H1 (cell line): ENCODE data around the gene KRTAP9-2. TPM values are rescaled to one million over a fixed set of nuclear protein-coding genes. Genes with fewer than 3 reads are reported as not detected.

Experiments used
- CTCF ChIA-PET: fragments of 300-600 bp; sonication (Branson Sonifier 250); formaldehyde crosslinking; loops from one replicate; lab custom pipeline; 2021; ENCODE audit not compliant: partially characterized antibody; lab: Charles Lee
- POLR2A ChIA-PET: fragments of 300-600 bp; sonication (Branson Sonifier 250); formaldehyde crosslinking; loops from one replicate; lab custom pipeline; 2021; ENCODE audit warnings: inconsistent platforms; ENCODE audit not compliant: partially characterized antibody; lab: Charles Lee
- DNase-seq, 2 experiments: peaks; one replicate each; pipeline versions ENCODE4 v3.0.0 to v3.0.0-alpha.2; 2010 to 2022; ENCODE audit warnings: low spot score in 2 of 2, low read depth in 1 of 2, mixed read lengths in 1 of 2
- FAIRE-seq: peaks from 2 replicates; lab custom pipeline; 2011; peaks lifted over from hg19 to GRCh38; lab: Jason Lieb, UNC
- H2AFZ ChIP-seq: 2 replicates; pipeline ENCODE4 v1.8.1; 2012; ENCODE audit warnings: low read length, inconsistent platforms
- H2AK5ac ChIP-seq: 2 replicates; pipeline ENCODE4 v1.6.1; 2013; ENCODE audit warnings: low read depth, low read length
- H2BK120ac ChIP-seq: replicated peaks from 2 replicates; pipeline ENCODE3; 2013; ENCODE audit warnings: low read depth, low read length, inconsistent platforms
- H2BK12ac ChIP-seq: 2 replicates; pipeline ENCODE4 v1.6.1; 2013; ENCODE audit warnings: low read depth, low read length
- H2BK15ac ChIP-seq: 2 replicates; pipeline ENCODE4 v1.6.1; 2013; ENCODE audit warnings: low read length
- H2BK20ac ChIP-seq: 2 replicates; pipeline ENCODE4 v1.6.1; 2013; ENCODE audit warnings: low read length
- H2BK5ac ChIP-seq: 2 replicates; pipeline ENCODE4 v1.6.1; 2013; ENCODE audit warnings: low read depth, low read length
- H3K14ac ChIP-seq: 2 replicates; pipeline ENCODE4 v1.6.1; 2013; ENCODE audit warnings: inconsistent platforms; ENCODE audit not compliant: insufficient read length
- H3K18ac ChIP-seq: 2 replicates; pipeline ENCODE4 v1.6.1; 2013; ENCODE audit warnings: low read length; ENCODE audit errors: extremely low read depth
- H3K23ac ChIP-seq: 2 replicates; pipeline ENCODE4 v1.6.1; 2013; ENCODE audit warnings: inconsistent platforms; ENCODE audit not compliant: insufficient read length
- H3K23me2 ChIP-seq: 2 replicates; pipeline ENCODE4 v1.6.1; 2013; ENCODE audit warnings: low read depth, low read length
- H3K27ac ChIP-seq: 2 replicates; pipeline ENCODE4 v1.6.1; 2011; ENCODE audit warnings: low read depth, low read length, inconsistent platforms
- H3K27me3 ChIP-seq, 4 experiments: replicated peaks in 1 of 4; 1 replicate in 1 of 4; 2 replicates in 3 of 4; pipeline versions ENCODE4 v1.6.1 to v1.8.1; 2011 to 2013; ENCODE audit warnings: low read length in 3 of 4, mild to moderate bottlenecking in 3 of 4, inconsistent platforms in 2 of 4, mixed read lengths in 2 of 4, moderate library complexity in 1 of 4; ENCODE audit not compliant: control insufficient read depth in 3 of 4, insufficient read depth in 3 of 4; ENCODE audit errors: extremely low read depth in 1 of 4
- H3K36me3 ChIP-seq, 4 experiments: 2 replicates each; pipeline versions ENCODE4 v1.6.1 to v1.8.1; 2011 to 2013; ENCODE audit warnings: mild to moderate bottlenecking in 4 of 4, low read length in 3 of 4, moderate library complexity in 2 of 4, control low read depth in 1 of 4, inconsistent platforms in 1 of 4; ENCODE audit not compliant: insufficient read depth in 4 of 4, control insufficient read depth in 2 of 4
- H3K4ac ChIP-seq: replicated peaks from 2 replicates; pipeline ENCODE3; 2013; ENCODE audit warnings: low read length, low read depth, mixed read lengths, inconsistent platforms; ENCODE audit not compliant: insufficient read length
- H3K4me1 ChIP-seq, 4 experiments: replicated peaks in 1 of 4; 1 replicate in 1 of 4; 2 replicates in 3 of 4; pipeline versions ENCODE4 v1.6.1 to v1.8.1; 2011 to 2013; ENCODE audit warnings: low read length in 3 of 4, inconsistent platforms in 2 of 4, mixed read lengths in 1 of 4; ENCODE audit not compliant: insufficient read depth in 4 of 4, control insufficient read depth in 3 of 4
- H3K4me2 ChIP-seq, 2 experiments: 2 replicates each; pipeline versions ENCODE4 v1.6.1 to v1.8.1; 2011 to 2013; ENCODE audit warnings: low read depth in 2 of 2, low read length in 2 of 2, control low read depth in 1 of 2, inconsistent platforms in 1 of 2, mild to moderate bottlenecking in 1 of 2; ENCODE audit not compliant: insufficient read depth in 1 of 2
- H3K4me3 ChIP-seq, 4 experiments: fragments of 200-600, 300-600 bp in 1 of 4; sonication (generic), shearing (Covaris generic), sonication (Bioruptor Twin) in 1 of 4; 2 replicates each; pipeline versions ENCODE4 v1.5.1 to v1.8.1; 2011 to 2016; ENCODE audit warnings: low read length in 4 of 4, low read depth in 3 of 4, control low read depth in 2 of 4, inconsistent platforms in 2 of 4, mild to moderate bottlenecking in 2 of 4, mixed read lengths in 1 of 4, moderate library complexity in 1 of 4; ENCODE audit not compliant: insufficient read depth in 2 of 4; ENCODE audit errors: extremely low read depth in 1 of 4
- H3K56ac ChIP-seq: replicated peaks from 2 replicates; pipeline ENCODE3; 2013; ENCODE audit warnings: low read depth, mild to moderate bottlenecking, mixed read lengths, low read length, inconsistent platforms; ENCODE audit not compliant: insufficient read length
- H3K79me1 ChIP-seq: 2 replicates; pipeline ENCODE4 v1.6.1; 2013; ENCODE audit warnings: low read depth, low read length, control low read depth
- H3K79me2 ChIP-seq, 2 experiments: 2 replicates each; pipeline versions ENCODE4 v1.6.1 to v1.8.1; 2012 to 2013; ENCODE audit warnings: low read length in 2 of 2, mild to moderate bottlenecking in 2 of 2, inconsistent platforms in 1 of 2; ENCODE audit not compliant: insufficient read depth in 2 of 2, control insufficient read depth in 1 of 2
- H3K9ac ChIP-seq, 4 experiments: replicated peaks in 1 of 4; 1 replicate in 1 of 4; 2 replicates in 3 of 4; pipeline versions ENCODE4 v1.6.1 to v1.8.1; 2011 to 2013; ENCODE audit warnings: low read depth in 3 of 4, low read length in 3 of 4, control low read depth in 2 of 4, mild to moderate bottlenecking in 2 of 4, moderate library complexity in 2 of 4, inconsistent platforms in 1 of 4; ENCODE audit errors: extremely low read depth in 1 of 4
- H3K9me3 ChIP-seq, 2 experiments: 2 replicates each; pipeline versions ENCODE4 v1.6.1 to v1.8.1; 2012 to 2013; ENCODE audit warnings: mild to moderate bottlenecking in 2 of 2, moderate library complexity in 2 of 2, control low read depth in 1 of 2, inconsistent platforms in 1 of 2, low read depth in 1 of 2, low read length in 1 of 2, mixed read lengths in 1 of 2; ENCODE audit not compliant: insufficient read depth in 2 of 2
- H4K20me1 ChIP-seq, 2 experiments: replicated peaks in 1 of 2; 2 replicates each; pipeline versions ENCODE3 to v1.8.1; 2011 to 2013; ENCODE audit warnings: inconsistent platforms in 2 of 2, low read length in 2 of 2, mild to moderate bottlenecking in 1 of 2; ENCODE audit not compliant: insufficient read depth in 2 of 2, control insufficient read depth in 1 of 2
- H4K5ac ChIP-seq: 2 replicates; pipeline ENCODE4 v1.6.1; 2013; ENCODE audit warnings: low read length, low read depth, mixed read lengths, inconsistent platforms; ENCODE audit not compliant: insufficient read length
- H4K8ac ChIP-seq: 2 replicates; pipeline ENCODE4 v1.8.0; 2013; ENCODE audit warnings: mild to moderate bottlenecking, moderate library complexity, low read length, inconsistent platforms; ENCODE audit not compliant: insufficient read depth; ENCODE audit errors: extremely low read depth
- H4K91ac ChIP-seq: replicated peaks from 2 replicates; pipeline ENCODE3; 2013; ENCODE audit warnings: low read length, mixed read lengths, inconsistent platforms; ENCODE audit not compliant: insufficient read length
- EP300 ChIP-seq, 2 experiments: IDR thresholded peaks; 1 replicate in 1 of 2; 2 replicates in 1 of 2; pipeline ENCODE4 v1.6.1; 2011 to 2012; ENCODE audit warnings: low read depth in 2 of 2, low read length in 2 of 2, mild to moderate bottlenecking in 2 of 2, borderline replicate concordance in 1 of 2, inconsistent platforms in 1 of 2, moderate library complexity in 1 of 2
- RXRA ChIP-seq: IDR thresholded peaks from 2 replicates; pipeline ENCODE4 v1.6.1; 2011; ENCODE audit warnings: low read depth, mild to moderate bottlenecking, low read length, moderate library complexity; ENCODE audit not compliant: insufficient read depth
- USF2 ChIP-seq: IDR thresholded peaks from 2 replicates; pipeline ENCODE4 v1.6.1; 2011; ENCODE audit warnings: low read length, improper control_type of control experiment
- WGBS, 2 experiments: shearing (Covaris generic) in 1 of 2; methylation state at CpG; one replicate each; pipeline versions ENCODE4 v1.1.6 to v1.1.7; 2013 to 2015; ENCODE audit warnings: low lambda C conversion rate in 2 of 2, mixed read lengths in 2 of 2, inconsistent platforms in 1 of 2, low coverage in 1 of 2, missing lambda C conversion rate in 1 of 2; ENCODE audit not compliant: insufficient replicate concordance in 2 of 2, insufficient coverage in 1 of 2, insufficient read length in 1 of 2; ENCODE audit errors: extremely low coverage in 1 of 2, missing lambda C conversion rate in 1 of 2; 5-methylcytosine and 5-hydroxymethylcytosine counted together
- polyA plus RNA-seq, 7 experiments: library from polyadenylated mRNA; depleted of rRNA in 3 of 7; stranded (reverse) in 5 of 7; unstranded in 2 of 7; fragments of >200 nt in 5 of 7; fragments of 200-250 nt in 2 of 7; gene quantifications; 1 replicate in 5 of 7; 2 replicates in 1 of 7; 4 replicates in 1 of 7; pipeline versions ENCODE4 v1.2.1 to v1.2.3, GENCODE V29; 2011 to 2013; ENCODE audit warnings: missing spikeins in 2 of 7, mixed read lengths in 2 of 7
- total RNA-seq: library from RNA; stranded (reverse); fragmentation: NEBNext Ultra II Directional; extraction: Animal tissue kit (Norgen Biotek cat#: 25700); gene quantifications from 2 replicates; pipeline ENCODE4 v1.2.1, GENCODE V29; 2021

Gene KRTAP9-2
- total and polyA plus RNA-seq, 2 of the 8 experiments (the other 6 are each of a cell fraction or from before 2014, with no cell fraction given), result not detected

- H3K4ac ChIP-seq, result no peak overlapping the region
- H4K8ac ChIP-seq, result no peak overlapping the region
- H3K23me2 ChIP-seq, result no peaks in the 10 kb centered on the region
- no peak overlapping the region for H2BK5ac ChIP-seq
- WGBS, 2 experiments, result 91% methylated on average over 2 of the region's 2 CpGs; no CpG with 5 or more reads in 1 of the 2 experiments
- H3K23ac ChIP-seq, result no peak overlapping the region
- H2BK20ac ChIP-seq, result no peak overlapping the region
- no peak for DNase-seq
- POLR2A ChIA-PET, result no interaction called here
- no peak overlapping the region for H3K9ac ChIP-seq
- H2AK5ac ChIP-seq, result no peak overlapping the region
- no peak overlapping the region for H3K4me3 ChIP-seq
- H3K9me3 ChIP-seq, result no peaks in the 10 kb centered on the region
- H3K79me1 ChIP-seq, result no peaks in the 10 kb centered on the region
- H2BK120ac ChIP-seq, result no peak overlapping the region
- H3K4me1 ChIP-seq, result no peaks in the 10 kb centered on the region
- no peak overlapping the region for H3K4me2 ChIP-seq
- H3K36me3 ChIP-seq, result no peaks in the 10 kb centered on the region
- no peaks in the 10 kb centered on the region for H3K79me2 ChIP-seq
- H2BK15ac ChIP-seq, result no peak overlapping the region
- H2BK12ac ChIP-seq, result no peak overlapping the region
- CTCF ChIA-PET, result no interaction called here
- H2AFZ ChIP-seq, result no peak overlapping the region
- no peak overlapping the region for H4K5ac ChIP-seq
- H3K56ac ChIP-seq, result no peak overlapping the region
- no peak for TF ChIP-seq USF2
- no peak for TF ChIP-seq EP300 (IDR thresholded peaks at IDR 0.05; ENCODE audit: borderline replicate concordance in 1 of 2, low read depth in 2 of 2, low read length in 2 of 2)
- no peak for TF ChIP-seq RXRA
- TF ChIP-seq, all 59 proteins: peak for 0
- Histone ChIP-seq H4K20me1 (no peaks in the 10 kb centered on the region), H3K27me3 (no peaks in the 10 kb centered on the region), H4K91ac (no peak overlapping the region), H3K14ac (no peak overlapping the region), H3K27ac (no peak overlapping the region), H3K18ac (no peak overlapping the region)
- no peak for FAIRE-seq
Observed at GRCh38 chr17:41263212-41263611, 36.8 kb downstream of the KRTAP9-2 start.
